ENCODE results near the gene GPC5.

The GPC5 gene

DNA sequence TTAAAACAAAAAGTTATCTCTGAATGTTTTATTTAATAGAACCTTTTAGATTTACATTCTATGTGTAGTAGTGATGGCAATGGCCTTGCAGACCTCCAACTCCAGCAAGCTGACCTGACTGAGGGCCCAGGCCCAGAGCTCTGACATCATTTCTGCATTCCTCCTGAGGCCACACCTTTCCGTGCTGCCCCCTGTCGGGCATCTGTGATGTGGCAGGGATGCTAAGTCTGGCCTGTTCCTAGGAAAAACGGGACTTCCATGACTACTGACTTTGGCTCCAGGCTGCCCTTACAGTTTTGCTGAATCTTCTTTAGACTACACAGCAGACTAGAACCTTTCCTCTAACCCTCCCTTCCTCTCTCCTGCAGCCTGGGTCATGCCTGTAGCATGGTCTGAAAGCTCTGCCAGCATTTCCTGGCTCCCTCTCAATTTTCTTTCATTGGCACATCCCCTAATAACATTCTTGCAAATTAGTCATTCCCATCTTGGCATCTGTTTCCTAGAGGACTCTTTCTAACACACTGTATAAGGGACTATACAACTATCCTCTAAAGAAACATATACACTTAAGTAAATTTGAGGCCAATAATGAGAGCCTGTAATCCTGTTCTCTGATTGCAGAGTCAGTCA, 249.1 kb downstream of the GPC5 start:
- no peak for DNase-seq (ENCODE audit: extremely low read depth, low read depth)
- no peak; the same call in 1 of the 2 replicates for TF ChIP-seq CTCF (IDR thresholded peaks at IDR 0.05; ENCODE audit: low read depth, low read length)

- TF ChIP-seq CTCF (IDR thresholded peaks at IDR 0.05; ENCODE audit: low read depth, low read length), result no peak
- no peak for DNase-seq (ENCODE audit: extremely low read depth, low read depth)
Observed at GRCh38 chr13:91648012-91648411, 249.6 kb downstream of the GPC5 start.

- TF ChIP-seq CTCF (IDR thresholded peaks at IDR 0.05; ENCODE audit: low read depth, low read length), result no peak
- DNase-seq (ENCODE audit: extremely low read depth, low read depth), result no peak
Observed at GRCh38 chr13:91649456-91649855, 251.0 kb downstream of the GPC5 start.

DNA sequence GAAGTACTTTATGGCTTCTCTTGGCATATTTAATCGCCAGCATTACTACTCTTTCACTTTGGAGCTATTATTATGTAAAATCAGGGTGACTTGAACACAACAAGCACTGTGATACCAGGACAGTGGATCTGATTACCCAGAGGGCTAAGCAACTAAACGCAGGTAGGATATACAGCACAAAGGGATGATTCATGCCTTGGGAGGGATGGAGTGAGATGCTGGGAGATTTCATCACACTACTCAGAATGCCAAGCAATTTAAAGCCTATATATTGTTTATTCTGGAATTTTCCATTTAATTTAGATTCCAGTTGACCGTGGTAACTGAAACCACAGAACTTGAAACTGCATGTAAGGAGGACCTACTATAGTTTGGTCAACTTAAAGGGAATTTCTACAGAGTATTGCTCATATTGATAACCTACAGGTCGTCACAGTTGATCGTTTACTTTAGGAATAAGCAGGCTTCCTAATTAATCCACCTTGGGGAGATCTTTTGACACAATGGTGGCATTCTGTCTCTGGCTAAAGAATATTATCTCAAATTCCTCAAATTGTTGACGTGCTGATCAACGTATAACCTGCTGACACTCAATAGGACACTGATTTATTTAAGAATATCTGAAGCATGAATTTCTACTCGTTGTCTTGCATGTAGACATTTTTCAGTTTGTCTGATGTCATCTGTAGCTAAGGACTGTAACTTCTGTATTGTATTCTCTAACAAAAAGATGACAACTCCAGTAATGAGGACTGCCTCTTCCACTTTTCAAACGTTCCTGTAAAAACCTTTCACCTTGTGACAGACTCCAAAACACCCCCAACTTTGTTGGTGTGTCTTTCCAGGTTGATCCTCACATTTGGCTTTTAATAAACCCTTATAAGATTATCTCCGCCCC, 254.2 kb downstream of the GPC5 start:
- DNase-seq (ENCODE audit: extremely low read depth, low read depth), result no peak
- TF ChIP-seq CTCF (IDR thresholded peaks at IDR 0.05; ENCODE audit: low read depth, low read length), result no peak

DNA sequence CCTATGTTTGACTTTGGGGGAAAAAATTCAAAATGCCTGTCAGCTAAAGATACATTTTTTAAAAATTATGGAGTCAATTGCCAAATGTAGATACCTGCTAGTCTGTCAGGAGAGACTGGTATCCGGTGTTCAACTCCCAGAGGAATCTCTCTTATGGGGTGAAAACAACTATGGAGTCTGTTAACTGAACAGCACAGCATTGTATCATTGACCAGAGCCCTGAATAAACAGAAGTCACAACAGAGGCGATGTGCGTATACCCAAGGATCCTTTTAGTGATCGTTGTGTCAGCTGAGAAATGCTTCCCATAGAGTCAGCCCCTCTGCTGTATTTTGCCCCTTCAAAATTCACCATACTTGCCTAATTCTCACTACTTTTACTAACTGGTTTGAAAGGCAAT, 257.3 kb downstream of the GPC5 start:
- no peak for TF ChIP-seq CTCF (IDR thresholded peaks at IDR 0.05; ENCODE audit: low read depth, low read length)

DNA sequence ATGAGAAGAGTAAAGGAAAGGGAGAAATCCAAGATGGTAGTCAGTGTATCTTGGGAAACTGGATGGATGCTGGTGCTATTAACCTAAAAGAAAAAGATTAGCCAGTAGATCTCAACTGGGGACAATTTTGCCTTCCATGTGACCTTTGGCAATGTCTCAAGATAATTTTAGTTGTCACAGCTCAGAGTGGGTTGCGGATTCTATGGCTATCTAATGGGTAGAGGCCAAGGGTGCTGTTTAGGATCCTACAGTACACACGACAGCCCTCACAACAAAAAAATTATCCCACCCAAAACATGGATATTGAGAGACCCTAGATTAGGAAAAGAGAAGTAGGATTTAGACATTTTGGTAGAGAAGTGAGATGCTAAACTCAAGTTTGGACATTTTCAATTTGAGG, 258.9 kb downstream of the GPC5 start:
- no peak for TF ChIP-seq CTCF (IDR thresholded peaks at IDR 0.05; ENCODE audit: low read depth, low read length)
- no peak for DNase-seq (ENCODE audit: extremely low read depth, low read depth)

More for the DNA sequence above, 257.3 kb downstream of the GPC5 start:
- DNase-seq (ENCODE audit: extremely low read depth, low read depth), result no peak

All from AG09319 (cell line).